ENCODE results near the gene ACSL4. TPM values are rescaled to one million over a fixed set of nuclear protein-coding genes. Genes with fewer than 3 reads are reported as not detected.

ACSL4 gene
- polyA plus RNA-seq, 6 donors from 2014 or later: 5.4 to 12.6 (median 9.3) TPM

- Mint-ChIP-seq H3K27me3 (peaks cover 5 to 15% (median 12%) of the 10 kb centered on the region in 3 donors), H3K9me3 (no peaks in the 10 kb centered on the region), H3K27ac (no peak overlapping the region), H3K4me3 (no peak overlapping the region), H3K4me1 (peaks cover 0 to 4% (median 0%) of the 10 kb centered on the region in 3 donors), H3K36me3 (peaks cover 0 to 4% of the 10 kb centered on the region in 2 donors)
- no peak for ATAC-seq (ENCODE audit: low read depth in 2 of 2)
- DNase-seq: no peak
Observed at GRCh38 chrX:109596015-109596414, 137.0 kb downstream of the ACSL4 start.

Other genes starting within 250 kb of the ACSL4 start
- gene NXT2, start 196.4 kb downstream of the ACSL4 start, polyA plus RNA-seq (ENCODE audit: low read depth in 6 of 6): 10 to 100 TPM; 16.7 to 28.9 (median 23.3) TPM
- gene KCNE5, start 108.1 kb downstream of the ACSL4 start, polyA plus RNA-seq (ENCODE audit: low read depth in 6 of 6): not detected

Data from naive B cell (primary cell).